ENCODE data around the gene BRAF.

- TF ChIP-seq POLR2A (IDR thresholded peaks at IDR 0.05; ENCODE audit: low read depth, low read length): no peak
- no peak for TF ChIP-seq POLR2AphosphoS5 (IDR thresholded peaks at IDR 0.05; ENCODE audit: insufficient read depth, low read depth, low read length)
- TF ChIP-seq EZH2 (IDR thresholded peaks at IDR 0.05; ENCODE audit: borderline replicate concordance, low read depth, low read length, severe bottlenecking): no peak
- TF ChIP-seq CTCF (IDR thresholded peaks at IDR 0.05; ENCODE audit: extremely low read depth in 1 of 2, insufficient read depth in 1 of 2, low read depth in 1 of 2, low read length in 2 of 2): no peak
- no peak for TF ChIP-seq GATA2 (IDR thresholded peaks at IDR 0.05; ENCODE audit: insufficient read depth, insufficient read length, low read depth, low read length)
- TF ChIP-seq MAX (IDR thresholded peaks at IDR 0.05; ENCODE audit: insufficient read depth, insufficient read length): no peak
These were observed 250.4 kb downstream of the BRAF start for GRCh38 chr7:140674356-140674800.

All from endothelial cell of umbilical vein (primary cell).